Fibroblast of mammary gland (primary cell): ENCODE measurements around the gene DHRSX.
"Not testable (repeated sequence)": the region's sequence is repeated elsewhere in the genome, so short reads cannot be mapped to it uniquely, and the experiment has no call there.

ENCODE experiments used
- DNase-seq: peaks from one replicate; pipeline ENCODE4 v3.0.0-alpha.2; 2010; ENCODE audit warnings: low read depth
- H3K4me3 ChIP-seq: 2 replicates; pipeline ENCODE4 v1.5.1; 2011; ENCODE audit warnings: low read depth, mild to moderate bottlenecking, low read length, moderate library complexity; ENCODE audit not compliant: control insufficient read depth
- TF ChIP-seq, protein P1 (sequence below): conservative IDR thresholded peaks from 2 replicates; pipeline ENCODE4 v1.5.1; 2011; ENCODE audit warnings: low read depth, low read length, inconsistent platforms; ENCODE audit not compliant: control insufficient read depth, insufficient read depth

Gene DHRSX

DNA sequence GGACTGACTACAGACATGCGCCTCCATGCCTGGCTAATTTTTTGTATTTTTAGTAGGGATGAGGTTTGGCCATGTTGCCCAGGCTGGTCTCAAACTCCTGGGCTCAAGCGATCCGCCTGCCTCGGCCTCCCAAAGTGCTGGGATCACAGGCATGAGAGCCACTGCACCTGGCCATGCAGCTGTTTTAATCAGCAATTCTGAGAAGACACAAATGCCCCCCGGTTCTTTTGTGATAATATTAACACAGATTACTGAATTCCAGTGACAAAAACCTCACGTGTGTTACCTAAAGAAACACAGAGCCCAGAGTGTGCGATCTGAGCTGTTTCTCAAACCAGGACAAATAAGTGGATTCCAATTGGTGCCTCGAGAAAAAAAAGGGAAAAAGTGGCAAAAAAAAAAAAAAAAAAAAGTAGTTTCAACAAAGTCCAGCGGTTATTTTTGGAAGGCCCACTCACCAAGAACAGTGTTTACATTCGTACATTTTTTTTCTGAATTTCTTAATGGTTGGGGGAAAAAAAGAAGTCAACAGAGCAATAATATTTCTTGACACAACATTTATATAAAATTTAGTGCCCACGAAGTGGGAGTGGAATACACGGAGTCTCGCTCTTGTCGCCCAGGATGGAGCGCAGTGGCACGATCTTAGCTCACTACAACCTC is 17.2 kb downstream of the DHRSX start:
- TF ChIP-seq, protein P1, sequence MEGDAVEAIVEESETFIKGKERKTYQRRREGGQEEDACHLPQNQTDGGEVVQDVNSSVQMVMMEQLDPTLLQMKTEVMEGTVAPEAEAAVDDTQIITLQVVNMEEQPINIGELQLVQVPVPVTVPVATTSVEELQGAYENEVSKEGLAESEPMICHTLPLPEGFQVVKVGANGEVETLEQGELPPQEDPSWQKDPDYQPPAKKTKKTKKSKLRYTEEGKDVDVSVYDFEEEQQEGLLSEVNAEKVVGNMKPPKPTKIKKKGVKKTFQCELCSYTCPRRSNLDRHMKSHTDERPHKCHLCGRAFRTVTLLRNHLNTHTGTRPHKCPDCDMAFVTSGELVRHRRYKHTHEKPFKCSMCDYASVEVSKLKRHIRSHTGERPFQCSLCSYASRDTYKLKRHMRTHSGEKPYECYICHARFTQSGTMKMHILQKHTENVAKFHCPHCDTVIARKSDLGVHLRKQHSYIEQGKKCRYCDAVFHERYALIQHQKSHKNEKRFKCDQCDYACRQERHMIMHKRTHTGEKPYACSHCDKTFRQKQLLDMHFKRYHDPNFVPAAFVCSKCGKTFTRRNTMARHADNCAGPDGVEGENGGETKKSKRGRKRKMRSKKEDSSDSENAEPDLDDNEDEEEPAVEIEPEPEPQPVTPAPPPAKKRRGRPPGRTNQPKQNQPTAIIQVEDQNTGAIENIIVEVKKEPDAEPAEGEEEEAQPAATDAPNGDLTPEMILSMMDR, result no peak
- no peak overlapping the region for H3K4me3 ChIP-seq
- no peak for DNase-seq

DNA sequence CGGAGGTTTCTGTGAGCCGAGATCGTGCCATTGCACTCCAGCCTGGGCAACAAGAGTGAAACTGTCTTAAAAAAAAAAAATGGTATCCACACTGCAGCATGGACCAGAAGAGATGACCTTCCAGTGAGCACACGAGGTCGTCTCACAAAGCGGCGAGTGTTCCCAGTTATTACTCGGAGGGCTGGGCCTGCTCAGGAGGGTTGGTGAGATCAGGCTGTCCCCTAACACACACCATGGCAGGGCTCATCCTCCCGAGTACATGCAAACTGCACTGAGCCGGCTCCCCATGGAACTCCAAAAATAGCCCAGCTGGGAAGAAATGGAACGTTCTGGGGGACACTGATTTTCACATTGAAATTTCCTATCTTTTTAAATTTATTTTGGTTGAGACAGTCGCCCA is 19.2 kb downstream of the DHRSX start:
- not testable (repeated sequence) for H3K4me3 ChIP-seq, DNase-seq

DNA sequence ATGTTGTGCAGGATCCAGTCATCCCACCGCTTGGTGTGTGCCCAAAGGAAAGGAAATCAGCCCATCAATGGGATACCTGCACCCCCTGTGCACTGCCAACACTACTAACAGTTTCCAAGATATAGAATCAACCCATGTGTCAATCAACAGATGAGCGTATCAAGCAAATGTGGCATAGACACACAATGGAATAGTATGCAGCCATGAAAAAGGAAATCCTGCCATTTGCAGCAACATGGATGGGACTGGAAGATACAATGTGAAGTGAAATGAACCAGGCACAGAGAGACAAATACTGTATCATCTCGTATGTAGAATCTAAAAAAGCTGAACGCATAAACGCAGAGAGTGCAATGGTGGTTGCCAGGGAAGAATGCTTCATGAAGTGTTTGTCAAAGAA is 20.8 kb downstream of the DHRSX start:
- DNase-seq, H3K4me3 ChIP-seq: not testable (repeated sequence)

DNA sequence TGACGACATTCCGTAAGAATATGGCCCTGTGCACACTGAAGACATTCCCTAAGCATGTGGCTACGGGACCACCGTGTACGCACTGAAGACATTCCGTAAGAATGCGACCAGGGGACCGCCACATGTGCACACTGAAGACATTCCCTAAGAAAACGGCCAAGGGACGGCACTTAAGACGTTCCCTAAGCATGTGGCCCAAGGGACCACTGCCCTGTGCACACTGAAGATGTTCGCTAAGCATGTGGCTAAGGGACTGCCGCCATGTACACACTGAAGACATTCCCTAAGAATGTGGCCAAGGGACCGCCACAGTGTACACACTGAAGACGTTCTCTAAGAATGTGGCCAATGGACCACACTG is 21.4 kb downstream of the DHRSX start:
- no peak overlapping the region for H3K4me3 ChIP-seq
- DNase-seq, result no peak
- TF ChIP-seq, protein P1, result no peak

DNA sequence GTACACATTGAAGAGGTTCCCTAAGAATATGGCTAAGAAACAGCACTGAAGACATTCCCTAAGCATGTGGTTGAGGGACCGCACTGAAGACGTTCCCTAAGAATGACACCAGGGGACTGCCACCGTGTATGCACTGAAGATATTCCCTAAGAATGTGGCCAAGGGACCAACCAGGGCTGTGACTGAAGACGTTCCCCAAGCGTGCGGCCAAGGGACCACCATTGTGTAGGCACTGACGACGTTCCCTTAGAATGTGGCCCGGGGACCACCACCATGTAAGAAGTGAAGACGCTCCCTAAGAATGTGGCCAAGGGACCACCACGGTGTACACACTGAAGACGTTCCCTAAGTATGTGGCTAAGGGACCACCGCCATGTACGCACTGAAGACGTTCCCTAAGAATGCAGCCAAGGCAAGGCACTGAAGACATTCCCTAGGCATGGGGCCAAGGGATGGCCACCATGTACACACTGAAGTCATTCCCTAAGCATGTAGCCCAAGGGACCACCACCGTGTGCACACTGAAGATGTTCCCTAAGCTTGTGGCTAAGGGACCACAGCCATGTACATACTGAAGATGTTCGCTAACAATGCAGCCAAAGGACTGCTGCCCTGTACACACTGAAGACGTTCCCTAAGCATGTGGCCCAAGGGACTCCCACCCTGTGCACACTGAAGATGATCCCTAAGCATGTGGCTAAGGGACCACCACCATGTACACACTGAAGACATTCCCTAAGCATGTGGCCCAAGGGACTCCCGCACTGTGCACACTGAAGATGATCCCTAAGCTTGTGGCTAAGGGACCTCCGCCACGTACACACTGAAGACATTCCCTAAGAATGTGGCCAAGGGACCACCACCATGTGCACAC is 22.0 kb downstream of the DHRSX start:
- DNase-seq, result no peak
- H3K4me3 ChIP-seq, result no peak overlapping the region
- TF ChIP-seq, protein P1, result no peak

DNA sequence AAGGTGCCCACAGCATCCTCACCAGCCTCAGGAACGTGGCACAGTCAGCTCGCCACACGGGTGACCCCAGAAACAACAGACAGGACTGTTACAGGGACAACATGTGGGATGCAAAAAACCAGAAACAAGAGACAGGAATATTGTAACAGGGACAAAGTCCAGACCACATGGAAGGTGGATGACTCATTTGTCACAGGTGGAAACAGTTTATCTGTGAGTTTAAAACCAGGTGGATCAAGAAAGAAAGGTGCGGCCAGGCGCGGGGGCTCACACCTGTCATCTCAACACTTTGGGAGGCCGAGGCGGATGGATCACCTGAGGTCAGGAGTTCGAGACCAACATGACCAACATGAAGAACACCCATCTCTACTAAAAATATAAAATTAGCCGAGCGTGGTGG is 23.5 kb downstream of the DHRSX start:
- DNase-seq, H3K4me3 ChIP-seq: not testable (repeated sequence)

DNA sequence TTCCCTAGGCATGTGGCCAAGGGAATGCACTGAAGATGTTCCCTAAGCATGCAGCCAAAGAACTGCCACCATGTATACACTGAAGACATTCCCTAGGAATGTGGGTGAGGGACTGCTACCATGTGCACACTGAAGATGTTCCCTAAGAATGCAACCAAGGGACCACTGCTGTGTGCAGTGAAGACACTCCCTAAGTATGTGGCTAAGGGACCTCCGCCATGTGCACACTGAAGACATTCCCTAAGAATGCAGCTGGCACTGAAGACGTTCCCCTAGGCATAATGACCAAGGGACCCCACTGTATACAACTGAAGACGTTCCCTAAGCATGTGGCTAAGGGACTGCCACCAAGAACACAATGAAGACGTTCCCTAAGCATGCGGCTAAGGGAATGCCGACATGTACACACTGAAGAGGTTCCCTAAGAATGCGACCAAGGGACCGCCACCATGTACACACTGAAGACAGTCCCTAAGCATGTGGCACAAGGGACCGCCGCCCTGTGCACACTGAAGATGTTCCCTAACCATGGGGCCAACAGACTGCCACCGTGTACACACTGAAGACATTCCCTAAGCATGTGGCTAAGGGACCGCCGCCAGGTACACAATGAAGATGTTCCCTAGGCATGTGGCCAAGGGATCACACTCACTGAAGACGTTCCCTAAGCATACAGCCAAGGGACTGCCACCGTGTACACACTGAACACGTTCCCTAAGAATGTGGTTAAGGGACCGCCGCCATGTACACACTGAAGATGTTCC is 25.6 kb downstream of the DHRSX start:
- TF ChIP-seq, protein P1, result no peak
- no peak for DNase-seq
- no peak overlapping the region for H3K4me3 ChIP-seq

DNA sequence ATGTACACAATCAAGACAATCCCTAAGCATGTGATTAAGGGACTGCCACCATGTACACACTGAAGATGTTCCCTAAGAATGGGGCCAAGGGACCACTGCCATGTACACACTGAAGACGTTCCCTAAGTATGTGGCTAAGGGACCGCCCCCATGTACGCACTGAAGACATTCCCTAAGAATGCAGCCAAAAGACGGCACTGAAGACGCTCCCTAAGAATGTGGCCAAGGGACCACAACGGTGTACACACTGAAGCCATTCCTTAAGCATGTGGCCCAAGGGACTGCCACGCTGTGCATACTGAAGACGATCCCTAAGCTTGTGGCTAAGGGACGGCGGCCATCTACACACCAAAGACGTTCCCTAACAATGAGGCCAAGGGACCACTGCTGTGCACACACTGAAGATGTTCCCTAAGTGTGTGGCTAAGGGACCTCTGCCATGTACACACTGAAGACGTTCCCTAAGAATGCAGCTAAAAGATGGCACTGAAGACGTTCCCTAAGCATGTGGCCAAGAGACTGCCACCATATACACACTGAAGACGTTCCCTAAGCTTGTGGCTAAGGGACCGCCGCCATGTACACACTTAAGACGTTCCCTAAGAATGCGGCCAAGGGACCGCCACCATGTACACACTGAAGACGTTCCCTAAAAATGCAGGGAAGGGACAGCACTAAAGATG is 26.4 kb downstream of the DHRSX start:
- TF ChIP-seq, protein P1, result no peak
- H3K4me3 ChIP-seq, result no peak overlapping the region
- no peak for DNase-seq

DNA sequence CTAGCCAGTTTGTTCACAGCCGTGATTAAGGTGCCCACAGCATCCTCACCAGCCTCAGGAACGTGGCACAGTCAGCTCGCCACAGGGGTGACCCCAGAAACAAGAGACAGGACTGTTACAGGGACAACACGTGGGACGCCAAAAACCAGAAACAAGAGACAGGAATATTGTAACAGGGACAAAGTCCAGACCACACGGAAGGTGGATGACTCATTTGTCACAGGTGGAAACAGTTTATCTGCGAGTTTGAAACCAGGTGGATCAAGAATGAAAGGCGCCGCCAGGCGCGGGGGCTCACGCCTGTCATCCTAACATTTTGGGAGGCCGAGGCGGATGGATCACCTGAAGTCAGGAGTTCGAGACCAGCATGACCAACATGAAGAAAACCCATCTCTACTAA is 27.7 kb downstream of the DHRSX start:
- not testable (repeated sequence) for H3K4me3 ChIP-seq, DNase-seq
